Measurements from ENCODE around the gene DEFB112.

The DEFB112 gene

GRCh38 chr6:50049829-50050228, at the start of gene DEFB112:
DEFB112 (minus strand) TSS chr6:50049929; CDS start chr6:50049869, 60 bp downstream.
- Histone ChIP-seq H3K9me3 (ENCODE audit: insufficient read depth, low read depth, low read length) (no peaks in the 10 kb centered on the region), H3K4me1 (ENCODE audit: insufficient read depth, low read length) (no peaks in the 10 kb centered on the region), H3K36me3 (ENCODE audit: insufficient read depth, low read depth, low read length) (no peaks in the 10 kb centered on the region), H3K9ac (ENCODE audit: low read depth, low read length) (no peak within 1 kb of the TSS), H3K27me3 (ENCODE audit: insufficient read depth, low read length) (no peaks in the 10 kb centered on the region), H3K27ac (ENCODE audit: low read length) (no peak within 1 kb of the TSS), H3K4me3 (ENCODE audit: low read length) (no peak within 1 kb of the TSS)

- Histone ChIP-seq H3K4me3 (ENCODE audit: low read length) (no peak overlapping the region), H3K27me3 (ENCODE audit: insufficient read depth, low read length) (no peaks in the 10 kb centered on the region), H3K27ac (ENCODE audit: low read length) (no peak overlapping the region), H3K9me3 (ENCODE audit: insufficient read depth, low read depth, low read length) (no peaks in the 10 kb centered on the region), H3K4me1 (ENCODE audit: insufficient read depth, low read length) (no peaks in the 10 kb centered on the region), H3K9ac (ENCODE audit: low read depth, low read length) (no peak overlapping the region), H3K36me3 (ENCODE audit: insufficient read depth, low read depth, low read length) (no peaks in the 10 kb centered on the region)
Observed at GRCh38 chr6:50098641-50098993, 48.9 kb upstream of the DEFB112 start.

GRCh38 chr6:50097966-50098640, 48.4 kb upstream of the DEFB112 start:
- H3K4me1 ChIP-seq (ENCODE audit: insufficient read depth, low read length): no peaks in the 10 kb centered on the region
- no peaks in the 10 kb centered on the region for H3K9me3 ChIP-seq (ENCODE audit: insufficient read depth, low read depth, low read length)
- H3K36me3 ChIP-seq (ENCODE audit: insufficient read depth, low read depth, low read length): no peaks in the 10 kb centered on the region
- no peak overlapping the region for H3K9ac ChIP-seq (ENCODE audit: low read depth, low read length)
- H3K27me3 ChIP-seq (ENCODE audit: insufficient read depth, low read length): no peaks in the 10 kb centered on the region
- H3K4me3 ChIP-seq (ENCODE audit: low read length): no peak overlapping the region
- no peak overlapping the region for H3K27ac ChIP-seq (ENCODE audit: low read length)

GRCh38 chr6:50096296-50096695, 46.6 kb upstream of the DEFB112 start:
- Histone ChIP-seq H3K36me3 (ENCODE audit: insufficient read depth, low read depth, low read length) (no peaks in the 10 kb centered on the region), H3K27me3 (ENCODE audit: insufficient read depth, low read length) (no peaks in the 10 kb centered on the region), H3K9me3 (ENCODE audit: insufficient read depth, low read depth, low read length) (no peaks in the 10 kb centered on the region), H3K4me3 (ENCODE audit: low read length) (no peak overlapping the region), H3K4me1 (ENCODE audit: insufficient read depth, low read length) (no peaks in the 10 kb centered on the region), H3K27ac (ENCODE audit: low read length) (no peak overlapping the region), H3K9ac (ENCODE audit: low read depth, low read length) (no peak overlapping the region)

- H3K27ac ChIP-seq (ENCODE audit: low read length): no peak overlapping the region
Observed at GRCh38 chr6:50093938-50094272, 44.2 kb upstream of the DEFB112 start.

GRCh38 chr6:50093116-50093937, 43.6 kb upstream of the DEFB112 start:
- H3K4me3 ChIP-seq (ENCODE audit: low read length): no peak overlapping the region
- H3K36me3 ChIP-seq (ENCODE audit: insufficient read depth, low read depth, low read length): no peaks in the 10 kb centered on the region
- H3K9me3 ChIP-seq (ENCODE audit: insufficient read depth, low read depth, low read length): no peaks in the 10 kb centered on the region
- no peaks in the 10 kb centered on the region for H3K4me1 ChIP-seq (ENCODE audit: insufficient read depth, low read length)
- H3K27me3 ChIP-seq (ENCODE audit: insufficient read depth, low read length): no peaks in the 10 kb centered on the region
- H3K27ac ChIP-seq (ENCODE audit: low read length): no peak overlapping the region
- H3K9ac ChIP-seq (ENCODE audit: low read depth, low read length): no peak overlapping the region

More at GRCh38 chr6:50093938-50094272, 44.2 kb upstream of the DEFB112 start:
- no peaks in the 10 kb centered on the region for H3K4me1 ChIP-seq (ENCODE audit: insufficient read depth, low read length)
- no peaks in the 10 kb centered on the region for H3K27me3 ChIP-seq (ENCODE audit: insufficient read depth, low read length)
- no peaks in the 10 kb centered on the region for H3K9me3 ChIP-seq (ENCODE audit: insufficient read depth, low read depth, low read length)
- H3K9ac ChIP-seq (ENCODE audit: low read depth, low read length): no peak overlapping the region
- no peaks in the 10 kb centered on the region for H3K36me3 ChIP-seq (ENCODE audit: insufficient read depth, low read depth, low read length)
- H3K4me3 ChIP-seq (ENCODE audit: low read length): no peak overlapping the region

GRCh38 chr6:50091641-50092040, 41.9 kb upstream of the DEFB112 start:
- Histone ChIP-seq H3K36me3 (ENCODE audit: insufficient read depth, low read depth, low read length) (no peaks in the 10 kb centered on the region), H3K27ac (ENCODE audit: low read length) (no peak overlapping the region), H3K4me3 (ENCODE audit: low read length) (no peak overlapping the region), H3K9me3 (ENCODE audit: insufficient read depth, low read depth, low read length) (no peaks in the 10 kb centered on the region), H3K9ac (ENCODE audit: low read depth, low read length) (no peak overlapping the region), H3K4me1 (ENCODE audit: insufficient read depth, low read length) (no peaks in the 10 kb centered on the region), H3K27me3 (ENCODE audit: insufficient read depth, low read length) (no peaks in the 10 kb centered on the region)

- no peaks in the 10 kb centered on the region for H3K4me1 ChIP-seq (ENCODE audit: insufficient read depth, low read length)
- H3K27ac ChIP-seq (ENCODE audit: low read length): no peak overlapping the region
- no peaks in the 10 kb centered on the region for H3K9me3 ChIP-seq (ENCODE audit: insufficient read depth, low read depth, low read length)
- no peak overlapping the region for H3K9ac ChIP-seq (ENCODE audit: low read depth, low read length)
- no peaks in the 10 kb centered on the region for H3K27me3 ChIP-seq (ENCODE audit: insufficient read depth, low read length)
- no peaks in the 10 kb centered on the region for H3K36me3 ChIP-seq (ENCODE audit: insufficient read depth, low read depth, low read length)
- H3K4me3 ChIP-seq (ENCODE audit: low read length): no peak overlapping the region
Observed at GRCh38 chr6:50089911-50090310, 40.2 kb upstream of the DEFB112 start.

- Histone ChIP-seq H3K9me3 (ENCODE audit: insufficient read depth, low read depth, low read length) (no peaks in the 10 kb centered on the region), H3K9ac (ENCODE audit: low read depth, low read length) (no peak overlapping the region), H3K27ac (ENCODE audit: low read length) (no peak overlapping the region), H3K36me3 (ENCODE audit: insufficient read depth, low read depth, low read length) (no peaks in the 10 kb centered on the region), H3K4me1 (ENCODE audit: insufficient read depth, low read length) (no peaks in the 10 kb centered on the region), H3K4me3 (ENCODE audit: low read length) (no peak overlapping the region), H3K27me3 (ENCODE audit: insufficient read depth, low read length) (no peaks in the 10 kb centered on the region)
Observed at GRCh38 chr6:50087231-50087954, 37.7 kb upstream of the DEFB112 start.

- H3K9me3 ChIP-seq (ENCODE audit: insufficient read depth, low read depth, low read length): no peaks in the 10 kb centered on the region
- H3K36me3 ChIP-seq (ENCODE audit: insufficient read depth, low read depth, low read length): no peaks in the 10 kb centered on the region
- no peak overlapping the region for H3K4me3 ChIP-seq (ENCODE audit: low read length)
- no peak overlapping the region for H3K27ac ChIP-seq (ENCODE audit: low read length)
- no peaks in the 10 kb centered on the region for H3K27me3 ChIP-seq (ENCODE audit: insufficient read depth, low read length)
- no peak overlapping the region for H3K9ac ChIP-seq (ENCODE audit: low read depth, low read length)
- no peaks in the 10 kb centered on the region for H3K4me1 ChIP-seq (ENCODE audit: insufficient read depth, low read length)
Observed at GRCh38 chr6:50077385-50077784, 27.7 kb upstream of the DEFB112 start.

GRCh38 chr6:50076431-50076830, 26.7 kb upstream of the DEFB112 start:
- H3K27ac ChIP-seq (ENCODE audit: low read length): no peak overlapping the region
- H3K36me3 ChIP-seq (ENCODE audit: insufficient read depth, low read depth, low read length): no peaks in the 10 kb centered on the region
- no peak overlapping the region for H3K9ac ChIP-seq (ENCODE audit: low read depth, low read length)
- H3K9me3 ChIP-seq (ENCODE audit: insufficient read depth, low read depth, low read length): no peaks in the 10 kb centered on the region
- no peak overlapping the region for H3K4me3 ChIP-seq (ENCODE audit: low read length)
- H3K27me3 ChIP-seq (ENCODE audit: insufficient read depth, low read length): no peaks in the 10 kb centered on the region
- no peaks in the 10 kb centered on the region for H3K4me1 ChIP-seq (ENCODE audit: insufficient read depth, low read length)

- H3K4me3 ChIP-seq (ENCODE audit: low read length): no peak overlapping the region
- H3K27me3 ChIP-seq (ENCODE audit: insufficient read depth, low read length): no peaks in the 10 kb centered on the region
- no peaks in the 10 kb centered on the region for H3K9me3 ChIP-seq (ENCODE audit: insufficient read depth, low read depth, low read length)
- H3K9ac ChIP-seq (ENCODE audit: low read depth, low read length): no peak overlapping the region
- H3K36me3 ChIP-seq (ENCODE audit: insufficient read depth, low read depth, low read length): no peaks in the 10 kb centered on the region
- H3K4me1 ChIP-seq (ENCODE audit: insufficient read depth, low read length): no peaks in the 10 kb centered on the region
- H3K27ac ChIP-seq (ENCODE audit: low read length): no peak overlapping the region
Observed at GRCh38 chr6:50071921-50072320, 22.2 kb upstream of the DEFB112 start.

Measured in iPS-20b (cell line).